GM18951 (cell line): ENCODE data around the gene FGF1.

Source experiments
- POLR2A ChIP-seq: IDR thresholded peaks from 4 replicates; pipeline ENCODE4 v1.6.1; 2011; ENCODE audit warnings: mild to moderate bottlenecking; ENCODE audit not compliant: insufficient read length, insufficient read depth; ENCODE audit errors: extremely low read depth
- in situ Hi-C: fragments of 300-500 bp; cut with MboI; formaldehyde crosslinking; loops from one replicate; pipeline ENCODE4 v1.12.0; 2022; ENCODE audit warnings: low sequenced_read_pairs, mixed read lengths, inconsistent platforms; ENCODE audit not compliant: unreplicated experiment

Gene FGF1

DNA sequence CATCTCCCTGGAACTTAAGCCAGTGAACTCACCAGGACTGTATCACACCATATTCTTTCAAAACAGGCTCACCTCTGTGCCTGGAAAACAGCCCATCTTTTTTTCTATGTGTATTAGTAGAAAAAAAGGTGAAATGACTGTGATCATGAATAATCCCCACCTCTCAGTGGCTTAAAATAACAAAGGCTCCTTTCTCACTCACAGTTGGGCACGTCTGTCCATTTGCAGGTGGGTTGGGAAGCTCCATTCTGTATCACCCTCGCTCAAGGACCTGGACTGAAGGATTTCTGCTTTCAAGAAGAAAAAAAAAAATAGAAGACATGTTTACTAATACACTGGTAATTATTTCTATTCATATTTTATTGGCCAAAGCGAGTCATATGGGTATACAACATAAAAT, 17.3 kb upstream of the FGF1 start:
- in situ Hi-C loops = no loop called here
- TF ChIP-seq POLR2A = no peak

- TF ChIP-seq POLR2A = no peak
- in situ Hi-C loops = no loop called here
These were observed 15.9 kb upstream of the FGF1 start for GRCh38 chr5:142701673-142702311.

GRCh38 chr5:142700566-142700965, 14.7 kb upstream of the FGF1 start:
- no peak for TF ChIP-seq POLR2A
- in situ Hi-C loops = no loop called here

DNA sequence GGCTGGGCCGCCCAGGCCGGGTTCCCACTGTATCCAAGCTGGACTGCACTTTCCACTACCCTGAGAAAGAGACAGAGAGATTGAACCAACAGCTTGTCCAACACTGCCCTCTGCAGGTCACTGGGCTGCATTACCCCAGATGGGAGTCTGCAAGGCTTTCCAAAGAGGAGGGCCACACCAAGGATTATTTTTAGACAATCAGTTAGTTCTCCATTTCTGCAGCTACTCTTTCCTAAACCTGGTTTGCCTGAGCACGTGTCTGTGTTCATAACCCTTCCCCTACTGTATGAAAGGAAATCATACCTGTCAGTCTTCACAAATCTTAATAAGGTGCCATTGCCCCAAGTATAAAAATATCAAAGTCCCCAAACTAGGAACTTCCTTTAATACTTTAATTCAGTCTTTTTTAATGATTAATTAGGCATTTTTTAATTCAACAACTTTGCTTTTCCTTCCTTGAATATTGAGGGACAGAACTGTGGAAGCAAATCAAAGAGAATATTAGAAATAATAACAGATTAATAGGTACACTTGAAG, 13.4 kb upstream of the FGF1 start:
- no peak for TF ChIP-seq POLR2A
- in situ Hi-C loops = loop anchor here (10.0 to 25.0 kb wide), 2 partner anchors 84 to 537 kb away; no protein-coding TSS in a partner anchor

DNA sequence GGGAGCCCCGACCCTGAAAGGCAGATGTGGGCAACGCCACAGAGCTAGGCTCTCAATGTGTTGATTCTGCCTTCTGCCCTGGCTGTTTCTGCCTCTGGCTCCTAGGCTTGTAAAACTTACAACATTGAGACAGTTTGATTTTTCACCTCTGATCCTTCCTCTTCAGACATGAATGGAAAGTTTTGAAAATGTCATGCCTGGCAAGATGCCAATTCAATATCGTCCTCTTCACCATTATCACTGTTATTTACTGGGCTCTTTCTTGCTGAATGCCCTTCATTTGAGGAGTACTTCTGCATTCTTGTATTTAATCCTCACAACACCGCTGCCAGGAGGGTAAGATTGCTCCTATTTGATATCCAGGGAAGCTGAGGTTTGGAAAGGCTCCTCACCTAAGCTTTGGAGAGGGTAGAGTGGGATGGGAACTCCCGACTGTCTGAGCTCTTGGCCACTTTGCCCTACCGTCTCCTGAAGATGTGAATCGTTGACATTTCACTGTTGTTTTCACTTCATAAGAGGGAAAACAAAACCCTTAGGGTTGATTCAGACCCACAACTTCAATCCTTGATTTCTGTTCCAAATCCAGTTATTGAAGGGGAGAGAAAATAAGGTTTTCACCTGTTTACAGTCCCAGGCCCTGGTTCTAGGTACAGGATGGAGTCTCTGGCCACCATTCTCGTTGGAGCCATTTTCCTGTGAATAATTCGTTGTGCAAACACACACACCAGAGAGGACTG, 12.7 kb upstream of the FGF1 start:
- in situ Hi-C loops = loop anchor here (10.0 to 25.0 kb wide), 2 partner anchors 84 to 536 kb away; no protein-coding TSS in a partner anchor

GRCh38 chr5:142697356-142698255, 11.7 kb upstream of the FGF1 start:
- TF ChIP-seq POLR2A = no peak
- in situ Hi-C loops = loop anchor here (10.0 to 25.0 kb wide), 2 partner anchors 83 to 535 kb away; no protein-coding TSS in a partner anchor

More for the DNA sequence above, 12.7 kb upstream of the FGF1 start:
- TF ChIP-seq POLR2A = no peak

- no peak for TF ChIP-seq POLR2A
- in situ Hi-C loops = loop anchor here (10.0 to 25.0 kb wide), 2 partner anchors 82 to 534 kb away; no protein-coding TSS in a partner anchor
These were observed 10.5 kb upstream of the FGF1 start for GRCh38 chr5:142696379-142696778.

GRCh38 chr5:142694092-142694856, 8.4 kb upstream of the FGF1 start:
- in situ Hi-C loops = loop anchor here (10.0 to 25.0 kb wide), 2 partner anchors 79 to 532 kb away; no protein-coding TSS in a partner anchor
- no peak for TF ChIP-seq POLR2A

GRCh38 chr5:142692321-142692894, 6.5 kb upstream of the FGF1 start:
- no peak for TF ChIP-seq POLR2A
- in situ Hi-C loops = loop anchor here (10.0 to 25.0 kb wide), 2 partner anchors 78 to 530 kb away; no protein-coding TSS in a partner anchor

- TF ChIP-seq POLR2A = no peak
- in situ Hi-C loops = loop anchor here (10.0 to 25.0 kb wide), 2 partner anchors 76 to 528 kb away; no protein-coding TSS in a partner anchor
These were observed 4.8 kb upstream of the FGF1 start for GRCh38 chr5:142690667-142691066.

DNA sequence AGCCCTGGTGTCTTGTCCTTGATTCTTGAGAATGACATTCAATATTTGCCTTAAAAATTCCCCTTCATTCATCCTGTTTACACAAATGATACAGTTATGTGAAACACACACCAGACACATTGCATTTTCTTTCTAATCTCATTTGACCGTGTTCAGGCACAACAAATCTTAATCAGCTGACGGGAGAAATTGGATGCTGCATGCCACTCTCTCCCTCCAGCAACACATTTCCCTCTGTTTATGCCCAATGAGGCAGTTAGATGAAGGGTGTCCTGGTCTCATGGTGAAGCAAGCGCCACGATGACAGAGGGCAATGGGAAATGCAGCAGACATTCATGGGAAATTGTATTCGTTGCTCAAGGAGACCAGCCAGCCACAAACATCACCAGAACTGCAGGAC, 3.2 kb upstream of the FGF1 start:
- in situ Hi-C loops = loop anchor here (25.0 kb wide), 1 partner anchor 527 kb away; no protein-coding TSS in a partner anchor

More for the DNA sequence above, 3.2 kb upstream of the FGF1 start:
- no peak for TF ChIP-seq POLR2A
